Measurements from ENCODE around the gene PARP6.

Gene PARP6

DNA sequence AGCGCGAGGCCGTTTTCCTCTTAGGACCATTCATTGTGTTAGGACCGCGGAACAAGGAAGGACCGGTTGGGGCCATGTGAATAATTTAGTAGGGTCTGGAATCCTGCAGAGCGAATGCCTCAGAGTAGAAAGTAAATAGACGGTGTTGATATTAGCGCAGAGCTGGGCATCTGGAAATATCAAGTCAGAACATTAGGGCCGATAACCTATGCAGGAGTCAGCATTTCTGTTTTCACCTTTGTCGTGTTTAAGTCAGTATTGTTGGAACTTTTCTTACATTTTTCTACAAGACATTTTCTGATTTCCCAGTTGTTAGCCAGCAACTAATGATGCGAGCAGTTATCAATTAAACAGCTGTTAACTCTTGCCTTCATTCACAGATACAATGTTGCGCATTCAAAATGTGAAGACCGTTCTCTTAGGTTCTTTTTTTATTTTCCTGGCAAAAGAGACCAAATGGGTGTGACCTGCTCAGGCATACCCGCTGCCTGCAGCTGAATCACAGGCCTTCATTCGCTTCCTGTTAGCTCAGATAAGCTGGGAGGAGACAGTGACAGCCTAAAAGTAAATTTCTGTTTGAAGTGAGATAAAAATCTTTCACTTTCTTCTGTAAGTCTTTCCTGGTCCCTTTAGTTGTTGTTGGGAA is 40.4 kb downstream of the PARP6 start:
- in situ Hi-C loops (cut with HindIII; ENCODE audit: low sequenced_read_pairs), result no loop called here

DNA sequence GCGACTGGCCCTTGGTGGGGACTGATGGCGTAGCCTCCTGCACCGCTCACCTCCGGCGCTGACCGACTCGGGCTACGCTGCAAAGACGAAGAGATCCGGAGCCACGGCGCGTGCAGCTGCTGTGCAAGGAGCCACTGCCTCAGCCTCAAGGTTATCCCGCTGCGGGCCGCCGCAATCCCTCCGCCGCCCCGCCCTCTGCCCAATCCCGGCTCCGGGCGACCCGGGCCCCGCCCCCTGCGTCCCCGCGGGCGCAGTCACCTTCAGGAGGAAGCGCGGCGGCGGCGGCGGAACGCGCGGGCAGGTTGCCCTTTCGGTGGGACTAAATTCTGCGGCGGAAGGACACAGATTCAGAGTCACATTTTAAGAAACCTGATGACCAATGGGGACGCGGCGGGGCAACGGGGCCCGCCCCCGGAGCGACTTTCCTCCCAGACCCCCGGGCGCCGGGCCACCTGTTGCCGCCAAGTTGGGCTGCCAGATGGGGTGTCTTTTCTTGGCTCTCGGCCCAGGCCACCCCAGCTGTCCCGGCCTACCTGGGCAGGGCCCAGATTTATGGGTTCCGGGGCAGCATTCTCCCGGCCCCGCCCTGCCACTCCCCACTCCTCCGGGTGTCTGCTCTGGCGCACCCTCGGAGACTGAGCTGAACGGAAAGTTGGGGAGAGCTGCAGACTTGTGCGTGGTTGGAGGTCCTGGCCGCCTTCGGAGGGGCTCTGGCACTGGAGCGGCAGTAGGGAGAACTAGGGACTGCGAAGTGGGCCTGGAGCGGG is 41.1 kb downstream of the PARP6 start, which contains the start of gene PKM:
PKM (minus strand) TSS at position 125 of the 767 bp plus-strand sequence. CDS start 12,093 bp downstream, outside the sequence.
- in situ Hi-C loops (cut with HindIII; ENCODE audit: low sequenced_read_pairs), result no loop called here

DNA sequence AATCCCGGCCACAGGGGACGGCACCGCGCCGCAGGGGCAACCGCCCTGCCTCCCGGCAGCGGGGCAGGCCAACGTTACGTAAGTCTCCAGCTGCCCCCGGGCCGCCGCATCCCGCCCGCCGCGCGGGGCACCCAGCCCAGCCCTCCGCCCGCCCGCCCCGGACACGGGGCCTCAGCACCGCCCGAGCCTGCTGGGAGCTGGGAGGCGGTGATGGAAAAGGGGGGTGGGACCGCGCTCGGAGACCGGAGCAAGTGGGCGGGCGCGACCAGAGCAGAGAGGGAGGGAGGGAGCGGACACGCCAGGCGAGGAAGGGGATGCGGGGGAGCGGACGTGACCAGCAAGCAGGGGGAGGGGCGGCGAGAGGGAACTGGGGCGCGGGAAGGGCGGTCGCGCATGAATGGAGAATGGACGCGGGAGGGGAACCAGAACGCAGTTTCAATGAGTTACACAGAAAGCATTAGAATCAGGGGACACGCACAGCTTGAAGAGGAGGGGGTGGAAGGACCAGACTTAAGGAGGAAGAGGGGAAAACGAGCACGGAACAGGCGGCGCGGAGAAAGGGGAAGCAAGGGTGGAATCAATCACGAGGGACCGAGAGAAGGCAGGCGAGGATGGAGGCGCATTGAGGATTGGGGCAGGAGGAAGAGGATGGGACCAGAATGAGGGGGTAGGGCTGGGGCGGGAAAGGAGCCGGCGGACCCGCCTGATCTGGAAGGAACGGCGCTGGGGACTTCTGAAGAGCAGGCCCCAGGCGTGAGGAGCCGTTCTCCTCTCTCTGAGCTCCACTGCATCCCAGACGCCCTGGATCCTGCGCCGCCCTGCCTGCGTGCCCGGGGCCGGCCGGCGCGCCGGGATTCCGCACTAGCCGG is 41.9 kb downstream of the PARP6 start:
- in situ Hi-C loops (cut with HindIII; ENCODE audit: low sequenced_read_pairs), result no loop called here

DNA sequence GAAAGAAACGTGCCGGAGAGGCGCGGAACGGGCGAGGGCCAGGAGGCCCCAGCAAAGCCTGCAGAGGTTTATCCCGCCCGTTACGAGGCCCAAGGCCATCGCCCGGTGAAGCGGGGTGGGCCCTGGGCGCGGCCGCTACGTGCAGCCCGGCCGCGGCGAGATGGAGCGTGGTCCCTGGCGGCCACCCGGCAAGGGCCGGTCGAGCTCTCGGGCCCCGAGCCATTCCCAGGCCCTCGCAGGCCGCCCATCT is 42.5 kb downstream of the PARP6 start:
- in situ Hi-C loops (cut with HindIII; ENCODE audit: low sequenced_read_pairs), result no loop called here

DNA sequence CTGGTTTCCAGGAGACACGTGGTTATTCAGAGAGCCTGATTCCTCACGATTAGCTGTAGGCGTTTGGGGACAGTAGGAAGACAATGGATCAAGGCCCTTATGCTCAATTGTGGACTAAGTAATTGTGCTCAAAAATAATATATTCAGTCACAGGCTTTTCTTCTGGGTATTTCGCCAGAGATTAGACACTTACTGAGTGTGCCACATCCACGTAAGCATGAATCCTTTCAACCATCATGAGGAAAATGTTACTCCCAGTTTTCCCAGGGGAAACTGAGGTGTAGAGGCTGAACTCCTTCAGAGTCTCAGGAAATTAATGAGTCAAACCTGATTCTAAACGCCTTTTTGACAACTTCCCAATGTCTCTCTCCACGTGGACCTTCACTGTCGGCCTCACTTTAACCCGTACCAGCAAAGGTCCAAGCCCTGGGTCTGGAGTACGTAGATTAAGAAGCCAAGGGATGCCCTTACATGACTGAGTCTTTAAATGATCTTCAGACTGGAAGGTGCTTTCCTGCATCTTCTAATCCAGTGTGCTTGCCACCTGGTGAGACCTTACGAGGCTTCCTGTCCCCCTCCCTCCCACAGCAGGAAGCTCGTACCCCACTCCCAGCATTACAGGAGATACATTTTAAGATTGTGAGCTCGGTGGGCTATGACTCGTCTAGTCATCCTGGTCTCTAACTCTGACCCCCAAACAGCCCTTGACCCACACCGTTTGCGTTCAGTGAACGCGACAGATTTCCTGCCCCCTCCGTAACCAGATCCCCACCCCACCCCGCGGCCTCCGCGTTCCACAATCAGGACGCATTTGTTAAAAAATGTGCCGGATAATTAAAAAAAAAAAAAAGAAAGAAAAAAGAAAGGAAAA is 43.0 kb downstream of the PARP6 start:
- in situ Hi-C loops (cut with HindIII; ENCODE audit: low sequenced_read_pairs), result no loop called here

DNA sequence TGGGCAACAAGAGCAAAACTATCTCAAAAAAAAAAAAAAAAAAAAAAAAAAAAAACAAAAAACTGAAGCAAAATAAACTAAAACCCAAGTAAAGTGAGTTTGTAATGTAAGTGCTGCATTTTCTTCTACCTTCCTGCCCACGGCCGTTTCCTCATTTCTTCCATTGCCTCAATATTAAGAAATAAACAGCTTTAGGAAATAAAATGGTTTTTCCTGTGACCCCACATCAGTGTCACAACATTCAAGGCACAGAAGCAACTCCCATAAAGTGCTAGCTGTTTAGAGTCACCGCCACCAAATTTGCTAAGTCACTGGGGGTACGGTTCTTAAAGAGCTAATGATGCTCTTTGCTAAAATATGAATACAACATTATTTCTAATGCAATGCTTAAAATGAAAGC is 44.6 kb downstream of the PARP6 start:
- in situ Hi-C loops (cut with HindIII; ENCODE audit: low sequenced_read_pairs), result no loop called here

DNA sequence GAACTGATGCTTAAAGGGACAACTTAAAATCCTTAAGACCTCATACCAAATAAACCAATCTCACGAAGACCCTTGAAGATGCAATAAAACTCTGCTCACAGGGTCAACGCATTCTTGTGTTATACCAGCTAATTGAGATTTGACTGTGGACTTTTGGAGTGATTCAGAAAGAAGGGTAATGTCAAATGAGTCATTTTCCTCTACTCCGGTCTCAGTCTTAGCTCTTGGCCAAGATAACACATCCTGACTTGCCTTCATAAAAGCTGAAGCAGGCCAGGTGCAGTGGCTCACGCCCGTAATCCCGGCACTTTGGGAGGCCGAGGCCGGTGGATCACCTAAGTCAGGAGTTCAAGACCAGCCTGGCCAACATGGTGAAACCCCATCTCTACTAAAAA is 45.2 kb downstream of the PARP6 start:
- in situ Hi-C loops (cut with HindIII; ENCODE audit: low sequenced_read_pairs), result no loop called here

DNA sequence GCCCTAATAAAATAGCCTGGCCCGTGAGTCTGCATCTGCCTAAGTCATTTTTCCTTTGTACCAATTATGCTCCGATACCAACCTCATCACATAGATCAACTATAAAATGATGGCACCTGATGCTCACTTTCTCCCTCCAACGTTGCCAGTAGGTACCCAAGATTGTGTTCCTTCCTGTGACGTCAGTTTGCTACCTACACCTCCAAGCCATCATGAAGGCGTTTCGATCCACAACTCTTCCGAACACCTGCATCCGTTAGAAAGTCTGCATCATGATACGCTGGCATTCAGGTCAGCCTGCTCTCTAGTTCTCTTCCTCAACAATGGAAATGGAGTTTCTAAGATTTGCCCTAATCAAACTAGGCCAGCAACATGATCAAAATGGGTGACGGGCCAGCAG is 49.1 kb downstream of the PARP6 start:
- in situ Hi-C loops (cut with HindIII; ENCODE audit: low sequenced_read_pairs), result no loop called here

DNA sequence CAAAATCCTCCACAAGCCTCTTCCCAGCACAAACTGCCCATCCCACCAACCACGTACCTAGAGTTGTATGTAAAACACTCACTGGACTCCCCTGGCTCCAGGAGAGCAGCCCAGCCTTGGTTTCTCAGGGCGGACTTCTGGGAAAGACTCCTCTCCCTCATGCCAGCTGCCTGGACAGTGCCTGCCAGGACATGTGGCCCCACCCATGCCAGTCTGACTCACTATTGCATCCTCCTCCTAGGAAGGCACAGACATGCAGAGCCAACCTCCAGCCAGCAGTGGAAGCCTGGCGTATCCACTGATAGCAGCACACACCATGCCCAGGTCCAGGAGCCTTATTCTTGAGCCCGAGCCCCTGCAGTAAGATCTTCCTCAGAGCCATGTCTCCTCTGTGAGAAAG is 50.0 kb downstream of the PARP6 start:
- in situ Hi-C loops (cut with HindIII; ENCODE audit: low sequenced_read_pairs), result no loop called here

DNA sequence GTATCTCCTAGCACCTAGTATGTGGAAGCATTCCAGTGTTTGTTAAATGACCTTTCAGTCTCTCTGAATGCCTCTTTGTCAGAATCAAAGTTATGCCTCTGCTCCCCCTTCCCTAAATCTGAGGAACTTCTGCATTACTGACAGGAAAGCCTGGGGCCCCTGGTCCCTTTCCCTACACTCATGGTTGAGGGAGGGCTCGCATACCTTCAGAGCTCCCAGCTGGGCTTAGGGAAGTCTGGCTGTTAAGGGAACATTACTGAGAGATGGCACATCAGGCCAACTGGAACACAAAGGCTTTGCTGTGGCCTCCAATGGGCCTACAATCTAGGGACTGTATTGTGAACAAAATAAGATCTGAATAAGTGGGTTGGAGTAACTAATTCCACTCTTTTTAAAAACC is 51.7 kb downstream of the PARP6 start:
- in situ Hi-C loops (cut with HindIII; ENCODE audit: low sequenced_read_pairs), result no loop called here

DNA sequence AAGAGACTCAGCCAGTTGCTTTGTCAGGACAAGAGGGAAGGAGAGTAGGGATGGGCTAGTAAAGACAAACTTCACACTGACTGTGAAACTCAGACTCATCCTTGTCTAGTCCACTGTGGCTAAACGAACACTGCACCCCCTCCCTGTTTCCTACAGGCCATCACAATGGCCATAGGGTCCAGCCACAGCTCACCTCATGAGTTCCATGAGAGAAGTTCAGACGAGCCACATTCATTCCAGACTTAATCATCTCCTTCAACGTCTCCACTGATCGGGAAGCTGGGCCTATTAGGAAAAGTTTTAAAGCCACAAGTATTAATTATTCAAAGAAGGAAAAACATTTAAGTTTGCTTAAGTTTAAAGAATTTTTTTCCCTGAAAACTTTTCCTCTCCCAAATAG is 55.1 kb downstream of the PARP6 start:
- in situ Hi-C loops (cut with HindIII; ENCODE audit: low sequenced_read_pairs), result no loop called here

DNA sequence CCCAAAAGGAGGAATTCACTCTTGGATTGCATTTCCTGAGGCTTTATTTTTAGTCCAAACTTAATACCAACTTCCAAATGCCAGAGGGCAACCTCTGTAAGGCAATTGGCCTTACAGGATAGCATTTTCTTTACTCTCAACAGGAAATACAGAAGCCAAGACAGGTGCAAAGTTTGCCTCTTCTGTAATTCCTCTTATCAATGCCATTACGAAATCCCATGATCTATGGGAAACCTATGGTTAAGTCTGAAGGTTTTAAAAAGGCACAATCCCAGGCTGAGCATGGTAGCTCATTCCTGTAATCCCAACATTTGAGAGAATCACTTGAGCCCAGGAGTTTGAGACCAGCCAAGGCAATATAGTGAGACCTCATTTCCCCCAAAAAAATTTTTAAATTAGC is 56.3 kb downstream of the PARP6 start:
- in situ Hi-C loops (cut with HindIII; ENCODE audit: low sequenced_read_pairs), result no loop called here

DNA sequence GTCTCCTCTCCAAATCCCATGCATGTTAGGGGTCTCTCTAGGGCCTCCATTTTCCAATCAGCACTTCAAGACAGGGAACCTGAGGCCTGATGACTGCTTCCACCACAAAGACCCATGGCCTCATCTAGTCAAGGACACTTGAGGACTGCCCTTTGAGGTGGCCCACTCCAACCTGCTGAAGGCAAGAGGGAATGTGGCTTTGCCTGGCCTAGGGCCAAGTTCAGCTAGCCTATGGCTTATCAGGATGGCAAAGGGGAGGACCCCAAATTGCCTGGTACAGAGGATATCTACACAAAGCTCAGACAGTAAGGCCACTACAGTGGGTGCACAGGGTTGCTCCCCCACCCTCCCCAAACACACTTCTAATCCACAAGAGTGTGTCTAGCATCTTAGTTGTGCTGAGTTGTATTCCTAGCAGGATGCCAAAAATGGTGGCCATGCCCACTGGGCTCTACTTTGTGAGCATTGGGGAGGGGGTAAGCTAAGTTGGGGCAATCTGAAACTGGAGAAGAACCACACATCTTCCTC is 64.7 kb downstream of the PARP6 start:
- in situ Hi-C loops (cut with HindIII; ENCODE audit: low sequenced_read_pairs), result no loop called here

DNA sequence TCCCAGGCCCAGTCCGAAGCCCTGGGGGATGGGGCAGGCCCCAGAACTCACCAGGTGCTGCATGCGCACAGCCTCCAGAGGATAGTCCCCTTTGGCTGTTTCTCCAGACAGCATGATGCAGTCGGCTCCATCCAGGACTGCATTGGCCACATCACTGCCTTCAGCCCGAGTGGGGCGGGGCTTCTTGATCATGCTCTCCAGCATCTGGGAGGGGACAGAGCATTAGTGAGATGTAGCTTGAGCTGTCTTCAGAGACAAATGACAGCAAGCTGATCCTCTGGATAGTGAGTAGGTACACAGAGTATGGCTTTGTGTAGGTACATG is 65.7 kb downstream of the PARP6 start:
- in situ Hi-C loops (cut with HindIII; ENCODE audit: low sequenced_read_pairs), result no loop called here

DNA sequence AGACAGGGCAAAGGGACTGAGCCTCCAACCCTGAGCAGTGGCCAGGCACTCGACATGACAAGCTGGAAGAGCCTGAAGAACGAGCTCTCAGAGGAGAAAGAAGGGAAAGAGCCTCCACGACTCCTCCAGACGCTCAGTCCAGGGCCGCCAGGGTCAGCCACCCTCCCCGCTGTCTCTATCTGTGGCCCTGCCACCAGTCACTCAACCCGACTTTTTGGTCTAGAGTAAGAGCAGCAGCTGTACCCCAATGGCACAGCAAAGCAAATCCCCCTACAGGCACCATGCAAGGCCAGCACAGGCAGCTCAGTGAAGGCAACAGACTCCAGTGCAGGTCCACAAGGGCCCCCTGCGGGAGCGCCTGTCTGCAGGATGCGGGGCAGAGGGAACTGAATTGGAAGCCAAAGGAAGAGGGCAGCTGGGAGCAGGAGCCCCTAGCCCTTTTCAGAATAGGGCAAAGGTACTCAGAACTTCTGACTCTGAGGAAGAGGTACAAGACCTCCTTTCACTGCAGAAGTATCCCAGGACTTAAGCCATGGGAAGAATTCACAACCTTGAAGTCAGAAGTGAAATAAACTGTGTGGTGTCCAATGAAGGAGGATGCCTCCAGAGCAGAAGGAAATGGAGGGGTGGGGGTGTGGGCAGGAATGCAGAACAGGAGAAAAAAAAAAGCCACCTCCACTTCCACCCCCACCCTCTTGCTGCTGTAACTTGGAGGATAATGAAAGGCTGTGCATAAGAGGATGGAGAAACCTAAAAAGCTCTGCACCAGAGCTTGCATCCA is 66.3 kb downstream of the PARP6 start:
- in situ Hi-C loops (cut with HindIII; ENCODE audit: low sequenced_read_pairs), result no loop called here

DNA sequence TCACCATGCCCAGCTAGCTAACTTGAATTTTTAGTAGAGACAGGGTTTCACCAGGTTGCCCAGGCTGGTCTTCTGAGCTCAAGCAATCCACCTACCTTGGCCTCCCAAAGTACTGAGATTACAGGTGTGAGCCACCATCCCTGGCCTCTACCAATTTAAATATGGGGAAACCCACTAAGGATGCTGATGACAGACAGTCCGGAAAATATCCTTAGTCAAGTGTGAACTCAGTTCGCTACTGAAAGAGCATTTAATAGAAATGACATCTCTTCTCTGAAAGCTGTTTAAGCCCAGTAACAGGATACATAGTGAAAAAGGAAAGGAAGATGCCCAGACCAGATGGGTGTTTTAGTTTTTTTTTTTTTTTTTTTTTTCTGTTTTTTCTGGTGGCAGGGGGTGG is 67.1 kb downstream of the PARP6 start:
- in situ Hi-C loops (cut with HindIII; ENCODE audit: low sequenced_read_pairs), result no loop called here

DNA sequence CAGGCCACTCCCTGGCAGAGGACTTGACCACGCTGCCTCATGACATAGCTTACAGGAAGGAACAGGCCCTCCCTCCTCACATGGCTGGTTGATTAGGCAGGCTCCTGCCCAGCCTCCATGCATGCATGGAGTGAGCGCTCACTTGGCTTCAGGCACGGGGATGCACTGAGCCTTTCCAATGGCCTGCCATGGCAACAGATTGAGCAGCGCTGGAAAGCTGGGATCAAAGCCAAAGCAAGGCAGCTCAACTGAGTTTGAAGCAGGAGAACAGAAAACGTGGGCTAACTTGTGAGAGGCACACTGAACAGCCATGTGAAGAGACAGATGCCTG is 68.9 kb downstream of the PARP6 start:
- in situ Hi-C loops (cut with HindIII; ENCODE audit: low sequenced_read_pairs), result loop anchor here (5.0 kb wide), 1 partner anchor 69 kb away; the partner anchor contains the start of gene PARP6

DNA sequence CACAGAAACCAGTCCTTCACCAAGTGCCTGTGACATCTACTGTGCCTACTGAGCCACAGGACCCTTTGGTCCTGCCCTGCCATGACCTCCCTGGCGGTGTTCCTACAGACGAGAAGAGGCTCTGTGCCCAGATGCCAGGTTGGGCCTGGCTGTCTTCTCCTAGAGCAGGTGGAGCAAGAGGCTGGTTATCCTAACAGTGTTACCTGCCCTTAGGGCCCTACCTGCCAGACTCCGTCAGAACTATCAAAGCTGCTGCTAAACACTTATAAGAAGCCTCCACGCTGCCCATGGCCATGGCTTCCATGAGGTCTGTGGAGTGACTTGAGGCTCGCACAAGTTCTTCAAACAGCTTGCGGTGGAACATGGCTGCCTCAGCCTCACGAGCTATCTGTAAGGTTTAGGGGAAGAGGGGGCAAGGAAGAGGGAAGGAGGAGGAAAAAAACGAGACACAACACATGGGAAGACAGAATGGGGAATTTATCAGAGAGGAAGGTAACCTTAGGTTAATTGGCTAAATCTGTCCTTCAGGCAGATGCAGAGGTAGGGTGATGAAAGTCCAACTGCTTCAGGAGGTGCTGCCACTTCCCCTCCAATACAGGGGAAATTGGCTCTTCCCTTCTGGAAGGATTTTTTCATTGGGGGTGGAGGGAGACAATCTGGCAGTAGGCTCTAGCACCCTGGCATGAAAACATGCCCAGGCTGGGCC is 69.4 kb downstream of the PARP6 start:
- in situ Hi-C loops (cut with HindIII; ENCODE audit: low sequenced_read_pairs), result loop anchor here (5.0 kb wide), 1 partner anchor 69 kb away; the partner anchor contains the start of gene PARP6

DNA sequence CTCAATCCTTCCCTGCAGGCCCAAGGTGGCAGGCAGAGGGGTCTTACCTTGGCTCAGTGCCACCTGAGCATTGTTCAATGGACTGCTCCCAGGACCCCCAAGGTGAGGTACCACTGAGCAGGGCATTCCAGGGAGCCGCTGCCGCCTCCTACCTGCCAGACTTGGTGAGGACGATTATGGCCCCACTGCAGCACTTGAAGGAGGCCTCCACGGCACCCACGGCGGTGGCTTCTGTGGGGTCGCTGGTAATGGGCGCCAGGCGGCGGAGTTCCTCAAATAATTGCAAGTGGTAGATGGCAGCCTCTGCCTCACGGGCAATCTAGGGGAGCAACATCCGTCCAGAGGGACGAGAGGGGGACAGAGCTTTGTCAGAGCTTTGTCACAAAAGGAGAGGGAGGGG is 70.1 kb downstream of the PARP6 start:
- in situ Hi-C loops (cut with HindIII; ENCODE audit: low sequenced_read_pairs), result loop anchor here (5.0 kb wide), 1 partner anchor 70 kb away; the partner anchor contains the start of gene PARP6
